ENCODE measurements around the gene SMARCC1.

The SMARCC1 gene

GRCh38 chr3:47661121-47661752 is 120.5 kb downstream of the SMARCC1 start:
- TF ChIP-seq POLR2A (IDR thresholded peaks at IDR 0.05; ENCODE audit: extremely low read depth, insufficient read length) = no peak
- TF ChIP-seq MAX (IDR thresholded peaks at IDR 0.05; ENCODE audit: low read depth, low read length) = no peak
- no peak for TF ChIP-seq CTCF (IDR thresholded peaks at IDR 0.05; ENCODE audit: low read depth, low read length)
- H3K4me3 ChIP-seq (ENCODE audit: low read depth, low read length) = no peak overlapping the region
- DNase-seq (ENCODE audit: low read depth) = peak; percentile 18

- TF ChIP-seq MAX (IDR thresholded peaks at IDR 0.05; ENCODE audit: low read depth, low read length) (no peak), POLR2A (IDR thresholded peaks at IDR 0.05; ENCODE audit: extremely low read depth, insufficient read length) (no peak), MYC (IDR thresholded peaks at IDR 0.05; ENCODE audit: low read depth, low read length) (no peak), CTCF (IDR thresholded peaks at IDR 0.05; ENCODE audit: low read depth, low read length) (no peak)
- H3K4me3 ChIP-seq (ENCODE audit: low read depth, low read length) = no peak overlapping the region
- DNase-seq (ENCODE audit: low read depth) = no peak
Observed at GRCh38 chr3:47658444-47658843, 123.2 kb downstream of the SMARCC1 start.

- TF ChIP-seq POLR2A (IDR thresholded peaks at IDR 0.05; ENCODE audit: extremely low read depth, insufficient read length) (no peak), CTCF (IDR thresholded peaks at IDR 0.05; ENCODE audit: low read depth, low read length) (no peak), MAX (IDR thresholded peaks at IDR 0.05; ENCODE audit: low read depth, low read length) (no peak), MYC (IDR thresholded peaks at IDR 0.05; ENCODE audit: low read depth, low read length) (no peak)
- DNase-seq (ENCODE audit: low read depth) = no peak
- H3K4me3 ChIP-seq (ENCODE audit: low read depth, low read length) = no peak overlapping the region
Observed at GRCh38 chr3:47652142-47652541, 129.6 kb downstream of the SMARCC1 start.

GRCh38 chr3:47650294-47650693 is 131.4 kb downstream of the SMARCC1 start:
- no peak for DNase-seq (ENCODE audit: low read depth)
- no peak for TF ChIP-seq CTCF (IDR thresholded peaks at IDR 0.05; ENCODE audit: low read depth, low read length)
- TF ChIP-seq MAX (IDR thresholded peaks at IDR 0.05; ENCODE audit: low read depth, low read length) = no peak
- no peak for TF ChIP-seq POLR2A (IDR thresholded peaks at IDR 0.05; ENCODE audit: extremely low read depth, insufficient read length)
- TF ChIP-seq MYC (IDR thresholded peaks at IDR 0.05; ENCODE audit: low read depth, low read length) = no peak
- H3K4me3 ChIP-seq (ENCODE audit: low read depth, low read length) = no peak overlapping the region

GRCh38 chr3:47647550-47647949 is 134.1 kb downstream of the SMARCC1 start:
- TF ChIP-seq MAX (IDR thresholded peaks at IDR 0.05; ENCODE audit: low read depth, low read length) (no peak), MYC (IDR thresholded peaks at IDR 0.05; ENCODE audit: low read depth, low read length) (no peak), POLR2A (IDR thresholded peaks at IDR 0.05; ENCODE audit: extremely low read depth, insufficient read length) (no peak), CTCF (IDR thresholded peaks at IDR 0.05; ENCODE audit: low read depth, low read length) (no peak)
- H3K4me3 ChIP-seq (ENCODE audit: low read depth, low read length) = no peak overlapping the region
- DNase-seq (ENCODE audit: low read depth) = no peak
